DOHH2 (cell line): ENCODE measurements around the gene SLC12A8.

ENCODE experiments used
- H3F3A ChIP-seq: fragments of 200-600 bp; sonication (generic), shearing (Covaris generic); 2 replicates; pipeline ENCODE4 v1.6.0; 2016; ENCODE audit warnings: antibody characterized with exemption, mild to moderate bottlenecking; ENCODE audit not compliant: control insufficient read depth, insufficient read depth
- H3K27ac ChIP-seq: fragments of 200-600 bp; sonication (generic); 2 replicates; pipeline ENCODE4 v1.5.1; 2014; ENCODE audit warnings: low read depth, mild to moderate bottlenecking, low read length, moderate library complexity
- H3K27me3 ChIP-seq: fragments of 200-600 bp; sonication (generic); 2 replicates; pipeline ENCODE4 v1.6.1; 2014; ENCODE audit warnings: mild to moderate bottlenecking, low read length, mixed read lengths; ENCODE audit not compliant: control insufficient read depth
- H3K36me3 ChIP-seq: fragments of 200-600 bp; sonication (generic); 2 replicates; pipeline ENCODE4 v1.6.1; 2014; ENCODE audit warnings: mild to moderate bottlenecking, low read length, moderate library complexity, mixed read lengths; ENCODE audit not compliant: control insufficient read depth
- H3K4me1 ChIP-seq: fragments of 200-600 bp; sonication (generic); 2 replicates; pipeline ENCODE4 v1.6.1; 2014; ENCODE audit warnings: mild to moderate bottlenecking, low read length, mixed read lengths; ENCODE audit not compliant: control insufficient read depth
- H3K4me2 ChIP-seq: fragments of 200-600 bp; sonication (generic); 2 replicates; pipeline ENCODE4 v1.6.0; 2014; ENCODE audit warnings: mild to moderate bottlenecking, low read length, moderate library complexity
- H3K4me3 ChIP-seq: fragments of 200-600 bp; sonication (generic); 2 replicates; pipeline ENCODE4 v1.5.1; 2014; ENCODE audit warnings: mild to moderate bottlenecking, low read length, mixed read lengths
- H3K79me2 ChIP-seq: fragments of 200-600 bp; sonication (generic); 2 replicates; pipeline ENCODE4 v1.6.1; 2014; ENCODE audit warnings: mild to moderate bottlenecking, low read length, mixed read lengths; ENCODE audit not compliant: control insufficient read depth
- H3K9me2 ChIP-seq: fragments of 200-600 bp; sonication (generic); replicated peaks from 2 replicates; pipeline ENCODE4 v1.6.1; 2014; ENCODE audit warnings: mild to moderate bottlenecking, low read length, mixed read lengths; ENCODE audit not compliant: control insufficient read depth
- H3K9me3 ChIP-seq: fragments of 200-600 bp; sonication (generic); 2 replicates; pipeline ENCODE4 v1.6.1; 2014; ENCODE audit warnings: antibody characterized with exemption, low read length, mixed read lengths; ENCODE audit not compliant: control insufficient read depth, insufficient read depth
- H4K20me1 ChIP-seq: fragments of 200-600 bp; sonication (generic); 2 replicates; pipeline ENCODE4 v1.6.0; 2014; ENCODE audit warnings: low read depth, mild to moderate bottlenecking, antibody characterized with exemption, low read length, moderate library complexity; ENCODE audit not compliant: control insufficient read depth, insufficient read depth
- CTCF ChIP-seq: fragments of 200-600 bp; sonication (generic); IDR thresholded peaks from one replicate; pipeline ENCODE4 v1.5.1; 2014; ENCODE audit warnings: antibody characterized with exemption, mild to moderate bottlenecking, low read depth, low read length; ENCODE audit not compliant: poor library complexity, severe bottlenecking
- EZH2phosphoT487 ChIP-seq: fragments of 200-600 bp; sonication (generic); IDR thresholded peaks from 2 replicates; pipeline ENCODE4 v1.6.1; 2017; ENCODE audit warnings: borderline replicate concordance, mild to moderate bottlenecking, antibody characterized with exemption, low read length, moderate library complexity, mixed read lengths

The SLC12A8 gene

DNA sequence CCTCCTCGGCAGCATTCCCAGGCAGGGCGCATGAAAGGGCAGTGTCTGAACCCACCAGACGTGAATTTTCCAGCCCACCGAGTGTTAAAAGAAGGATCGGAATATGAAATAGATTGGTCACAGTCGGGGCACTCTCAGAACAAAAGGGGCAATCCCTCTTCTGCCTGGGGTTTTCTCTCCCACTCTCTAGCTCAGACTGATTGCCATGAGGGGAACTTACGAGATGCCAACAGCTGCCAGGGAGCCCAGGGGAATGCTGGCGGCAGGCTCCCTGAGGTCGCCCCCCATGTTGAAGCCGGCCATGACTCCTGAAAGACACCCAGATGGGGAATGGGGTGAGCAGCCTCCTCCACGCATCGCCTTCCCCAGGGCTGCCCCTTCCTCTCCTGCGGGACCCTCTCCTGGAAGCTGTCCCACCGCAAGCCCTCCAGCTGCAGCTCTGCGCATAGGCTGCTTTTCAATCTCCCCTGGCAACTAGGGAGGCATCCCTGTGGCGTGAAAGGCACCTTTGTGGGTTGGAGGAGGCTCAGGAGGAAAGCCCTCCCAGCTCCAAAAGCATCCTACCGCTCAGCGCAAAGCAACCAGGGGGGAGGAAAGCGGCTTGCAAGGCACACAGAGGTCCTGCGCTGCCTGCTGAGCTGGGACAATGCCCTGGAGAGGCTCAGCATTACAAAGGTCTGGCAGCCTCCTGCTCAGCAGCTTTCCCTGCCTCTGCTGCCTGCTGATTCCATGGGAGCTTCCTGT, 92.0 kb downstream of the SLC12A8 start:
- no peak overlapping the region for H3K4me3 ChIP-seq
- no peaks in the 10 kb centered on the region for H4K20me1 ChIP-seq
- TF ChIP-seq CTCF = no peak
- TF ChIP-seq EZH2phosphoT487 = no peak; the same call in 1 of the 2 replicates
- H3K79me2 ChIP-seq = no peaks in the 10 kb centered on the region
- H3K9me3 ChIP-seq = no peaks in the 10 kb centered on the region
- H3K36me3 ChIP-seq = no peaks in the 10 kb centered on the region
- no peaks in the 10 kb centered on the region; the same call in 1 of the 2 replicates for H3K4me1 ChIP-seq
- H3K27me3 ChIP-seq = peaks cover 40% of the 10 kb centered on the region
- H3K9me2 ChIP-seq = no peaks in the 10 kb centered on the region
- no peaks in the 10 kb centered on the region for H3F3A ChIP-seq
- H3K27ac ChIP-seq = no peak overlapping the region
- no peak overlapping the region for H3K4me2 ChIP-seq

GRCh38 chr3:125119752-125120378, 92.7 kb downstream of the SLC12A8 start:
- Histone ChIP-seq H3K4me2 (no peak overlapping the region), H3F3A (no peaks in the 10 kb centered on the region), H3K9me2 (no peaks in the 10 kb centered on the region), H3K27ac (no peak overlapping the region), H3K9me3 (no peaks in the 10 kb centered on the region), H4K20me1 (no peaks in the 10 kb centered on the region), H3K36me3 (no peaks in the 10 kb centered on the region), H3K4me3 (no peak overlapping the region), H3K27me3 (peaks cover 40% of the 10 kb centered on the region), H3K79me2 (no peaks in the 10 kb centered on the region), H3K4me1 (no peaks in the 10 kb centered on the region; the same call in 1 of the 2 replicates)
- TF ChIP-seq EZH2phosphoT487 (no peak; the same call in 1 of the 2 replicates), CTCF (no peak)

DNA sequence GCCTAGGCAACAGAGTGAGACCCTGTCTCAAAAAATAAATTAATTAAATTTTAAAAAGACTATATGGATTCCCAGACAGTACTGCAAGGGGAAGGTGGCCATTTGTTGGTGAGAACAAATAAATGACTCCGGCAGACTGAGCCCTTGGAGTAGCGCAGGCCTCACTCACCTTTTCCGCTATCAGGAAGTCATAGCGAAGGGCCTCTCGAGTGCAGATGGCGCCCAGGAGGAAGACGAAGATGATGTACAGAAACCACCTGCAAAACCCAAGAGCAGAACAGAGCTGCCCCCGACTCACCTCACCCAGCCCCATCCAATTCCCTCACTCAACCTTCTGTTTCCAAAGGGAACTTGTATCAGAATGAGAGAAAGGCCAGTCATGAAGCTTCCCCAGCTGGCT, 93.9 kb downstream of the SLC12A8 start:
- Histone ChIP-seq H3K9me2 (no peaks in the 10 kb centered on the region), H3F3A (no peaks in the 10 kb centered on the region), H4K20me1 (no peaks in the 10 kb centered on the region), H3K9me3 (no peaks in the 10 kb centered on the region), H3K27me3 (peaks cover 35% of the 10 kb centered on the region), H3K4me3 (no peak overlapping the region), H3K4me1 (no peaks in the 10 kb centered on the region; the same call in 1 of the 2 replicates), H3K4me2 (no peak overlapping the region), H3K27ac (no peak overlapping the region), H3K79me2 (no peaks in the 10 kb centered on the region), H3K36me3 (no peaks in the 10 kb centered on the region)
- TF ChIP-seq EZH2phosphoT487 = no peak
- no peak for TF ChIP-seq CTCF
